IMR-90 (cell line): Measurements from ENCODE around the gene PASD1. TPM values are rescaled to one million over a fixed set of nuclear protein-coding genes. Genes with fewer than 3 reads are reported as not detected.

Experiments used
- ATAC-seq: fragments of 200-7000 bp; cut with Tn5 transposase; 2 replicates; pipeline ENCODE4 v1.9.1; 2020; ENCODE audit warnings: low read depth, mild to moderate bottlenecking, moderate library complexity
- BruUV-seq: library from RNA; stranded (reverse); fragments of 400-500 nt; replicated peaks from 2 replicates; lab custom pipeline; 2021; lab: Mats Ljungman, UMichigan
- CTCF ChIA-PET: fragments of 300-600 bp; formaldehyde crosslinking; extraction: SDS; loops from one replicate; lab custom pipeline; 2021; ENCODE audit warnings: antibody characterized with exemption; lab: Yijun Ruan, JAX
- POLR2A ChIA-PET: fragments of 300-600 bp; sonication (Branson Sonifier 250); formaldehyde crosslinking; loops from one replicate; lab custom pipeline; 2022; ENCODE audit warnings: antibody characterized with exemption; ENCODE audit not compliant: unreplicated experiment; lab: Charles Lee
- DNase-seq: peaks from one replicate; pipeline ENCODE4 v3.0.0; 2013
- H2AFZ ChIP-seq: replicated peaks from 2 replicates; pipeline ENCODE3; 2013; ENCODE audit warnings: low read length, mild to moderate bottlenecking; ENCODE audit not compliant: poor library complexity
- H2AK5ac ChIP-seq: 2 replicates; pipeline ENCODE4 v1.6.1; 2013; ENCODE audit warnings: low read depth, low read length, inconsistent platforms
- H2AK9ac ChIP-seq: replicated peaks from 2 replicates; pipeline ENCODE3; 2013; ENCODE audit warnings: mild to moderate bottlenecking, low read depth, low read length, moderate library complexity; ENCODE audit not compliant: poor library complexity
- H2BK120ac ChIP-seq: 2 replicates; pipeline ENCODE4 v1.6.1; 2013; ENCODE audit warnings: low read depth, low read length, inconsistent platforms
- H2BK15ac ChIP-seq: 3 replicates; pipeline ENCODE4 v1.6.1; 2013; ENCODE audit warnings: low read depth, low read length, inconsistent platforms
- H2BK20ac ChIP-seq: 2 replicates; pipeline ENCODE4 v1.6.1; 2013; ENCODE audit warnings: low read depth, mild to moderate bottlenecking, inconsistent platforms, low read length, moderate library complexity
- H2BK5ac ChIP-seq: 2 replicates; pipeline ENCODE4 v1.6.1; 2013; ENCODE audit warnings: mild to moderate bottlenecking, low read depth, low read length, inconsistent platforms; ENCODE audit not compliant: poor library complexity, severe bottlenecking
- H3K14ac ChIP-seq: replicated peaks from 2 replicates; pipeline ENCODE4 v1.6.1; 2013; ENCODE audit warnings: low read depth, low read length, inconsistent platforms
- H3K18ac ChIP-seq: 2 replicates; pipeline ENCODE4 v1.6.1; 2013; ENCODE audit warnings: low read depth, low read length, control low read depth
- H3K23ac ChIP-seq: 2 replicates; pipeline ENCODE4 v1.6.1; 2013; ENCODE audit warnings: low read depth, low read length, inconsistent platforms
- H3K27ac ChIP-seq: 2 replicates; pipeline ENCODE4 v1.5.1; 2013; ENCODE audit warnings: mild to moderate bottlenecking, control low read depth, low read length; ENCODE audit not compliant: insufficient read depth
- H3K27me3 ChIP-seq: 2 replicates; pipeline ENCODE4 v1.6.1; 2013; ENCODE audit warnings: low read length; ENCODE audit not compliant: control insufficient read depth, insufficient read depth
- H3K36me3 ChIP-seq: 2 replicates; pipeline ENCODE4 v1.6.1; 2013; ENCODE audit warnings: low read length, mixed read lengths; ENCODE audit not compliant: control insufficient read depth, insufficient read depth
- H3K4ac ChIP-seq: 2 replicates; pipeline ENCODE4 v1.6.1; 2013; ENCODE audit warnings: low read depth, low read length, inconsistent platforms
- H3K4me1 ChIP-seq: 2 replicates; pipeline ENCODE4 v1.6.1; 2013; ENCODE audit warnings: low read length, mixed read lengths; ENCODE audit not compliant: control insufficient read depth, insufficient read depth
- H3K4me2 ChIP-seq: 2 replicates; pipeline ENCODE4 v1.6.1; 2013; ENCODE audit warnings: low read depth, mild to moderate bottlenecking, control low read depth, low read length, moderate library complexity
- H3K4me3 ChIP-seq: 2 replicates; pipeline ENCODE4 v1.5.1; 2013; ENCODE audit warnings: low read depth, mild to moderate bottlenecking, control low read depth, low read length, moderate library complexity; ENCODE audit not compliant: insufficient read depth
- H3K56ac ChIP-seq: 2 replicates; pipeline ENCODE4 v1.6.1; 2013; ENCODE audit warnings: low read length, inconsistent platforms; ENCODE audit not compliant: insufficient read depth; ENCODE audit errors: extremely low read depth
- H3K79me1 ChIP-seq, 2 experiments: 2 replicates each; pipeline ENCODE4 v1.6.1; 2013; ENCODE audit warnings: low read length in 2 of 2, inconsistent platforms in 1 of 2, low read depth in 1 of 2
- H3K9ac ChIP-seq: 2 replicates; pipeline ENCODE4 v1.6.1; 2013; ENCODE audit warnings: low read depth, low read length, control low read depth
- H3K9me1 ChIP-seq: 2 replicates; pipeline ENCODE4 v1.6.1; 2013; ENCODE audit warnings: low read length, inconsistent platforms; ENCODE audit not compliant: insufficient read depth
- H3K9me3 ChIP-seq: 2 replicates; pipeline ENCODE4 v1.6.1; 2013; ENCODE audit warnings: low read length; ENCODE audit not compliant: control insufficient read depth, insufficient read depth
- H4K20me1 ChIP-seq: 2 replicates; pipeline ENCODE4 v1.6.1; 2013; ENCODE audit warnings: low read length, inconsistent platforms; ENCODE audit not compliant: insufficient read depth
- H4K5ac ChIP-seq: 2 replicates; pipeline ENCODE4 v1.6.1; 2013; ENCODE audit warnings: mild to moderate bottlenecking, low read depth, low read length, control low read depth
- H4K8ac ChIP-seq, 2 experiments: 2 replicates each; pipeline ENCODE4 v1.6.1; 2013; ENCODE audit warnings: low read depth in 2 of 2, low read length in 2 of 2, control low read depth in 1 of 2, inconsistent platforms in 1 of 2
- H4K91ac ChIP-seq: 2 replicates; pipeline ENCODE4 v1.6.1; 2013; ENCODE audit warnings: low read depth, low read length, inconsistent platforms; ENCODE audit not compliant: insufficient read depth
- CHD1 ChIP-seq: IDR thresholded peaks from 2 replicates; pipeline ENCODE4 v1.6.1; 2012; ENCODE audit warnings: low read depth, low read length, improper control_type of control experiment
- ELK1 ChIP-seq: fragments of 150-350 bp; IDR thresholded peaks from 2 replicates; pipeline ENCODE4 v1.6.1; 2016; ENCODE audit warnings: low read depth, mild to moderate bottlenecking, low read length, moderate library complexity, borderline replicate concordance
- FOS ChIP-seq: fragments of 150-350 bp; IDR thresholded peaks from 2 replicates; pipeline ENCODE4 v1.6.1; 2016; ENCODE audit warnings: low read depth, low read length
- NFE2L2 ChIP-seq: fragments of 150-350 bp; IDR thresholded peaks from 2 replicates; pipeline ENCODE4 v1.6.1; 2016; ENCODE audit warnings: low read depth, mild to moderate bottlenecking, low read length
- POLR2A ChIP-seq: IDR thresholded peaks from 2 replicates; pipeline ENCODE4 v1.6.1; 2012; ENCODE audit warnings: mild to moderate bottlenecking, low read depth, low read length
- RAD21 ChIP-seq: IDR thresholded peaks from 2 replicates; pipeline ENCODE4 v1.6.1; 2012; ENCODE audit warnings: low read length, improper control_type of control experiment
- RCOR1 ChIP-seq: IDR thresholded peaks from 2 replicates; pipeline ENCODE4 v1.6.1; 2012; ENCODE audit warnings: mild to moderate bottlenecking, low read length, improper control_type of control experiment; ENCODE audit not compliant: insufficient replicate concordance
- RFX5 ChIP-seq: IDR thresholded peaks from 2 replicates; pipeline ENCODE4 v1.8.0; 2012; ENCODE audit warnings: low read depth, mild to moderate bottlenecking, low read length, moderate library complexity
- USF2 ChIP-seq: fragments of 150-350 bp; IDR thresholded peaks from 2 replicates; pipeline ENCODE4 v1.6.1; 2017; ENCODE audit warnings: mild to moderate bottlenecking, antibody characterized with exemption, low read length, low read depth
- WGBS, 2 experiments: methylation state at CpG; one replicate each; pipeline versions ENCODE4 v1.1.5 to v1.1.7; 2013; ENCODE audit warnings: missing lambda C conversion rate in 2 of 2; ENCODE audit not compliant: insufficient read length in 1 of 2; ENCODE audit errors: extremely low coverage in 2 of 2; 5-methylcytosine and 5-hydroxymethylcytosine counted together
- dilution Hi-C: fragments of 300-500 bp; cut with HindIII; formaldehyde crosslinking; loops from one replicate; pipeline ENCODE4 v1.14.3; 2018; ENCODE audit warnings: low sequenced_read_pairs; ENCODE audit not compliant: unreplicated experiment
- in situ Hi-C: fragments of 300-500 bp; cut with MboI; formaldehyde crosslinking; loops from 3 replicates; pipeline ENCODE4 v1.14.3; 2019; ENCODE audit warnings: low sequenced_read_pairs, inconsistent platforms, mixed read lengths
- intact Hi-C: fragments of 100-400 bp; cut with micrococcal nuclease; formaldehyde crosslinking; loops from 2 replicates; pipeline ENCODE4 v1.10.0; 2022
- polyA plus RNA-seq, 3 experiments: library from polyadenylated mRNA; depleted of rRNA; stranded (reverse); fragments of >200 nt; gene quantifications; 2 replicates each; pipeline ENCODE4 v1.2.3, GENCODE V29; 2012; ENCODE audit warnings: low replicate concordance in 1 of 3
- total RNA-seq: library from RNA; depleted of rRNA; stranded (reverse); fragments of >200 nt; gene quantifications from 2 replicates; pipeline ENCODE4 v1.2.3, GENCODE V29; 2012

Gene PASD1
- total and polyA plus RNA-seq, 2 of the 4 experiments (the other 2 are of a cell fraction), result not detected

GRCh38 chrX:151516538-151517187 is 46.8 kb upstream of the PASD1 start:
- POLR2A ChIA-PET, result no interaction called here
- H2BK120ac ChIP-seq, result no peak overlapping the region
- TF ChIP-seq NFE2L2 (no peak), ELK1 (no peak), RAD21 (no peak), RCOR1 (no peak), RFX5 (no peak), CHD1 (no peak), USF2 (no peak), POLR2A (no peak), FOS (no peak)
- no peak overlapping the region for H3K56ac ChIP-seq
- H2BK15ac ChIP-seq, result no peak overlapping the region
- no peak overlapping the region for H2BK5ac ChIP-seq
- H4K91ac ChIP-seq, result no peak overlapping the region
- H3K14ac ChIP-seq, result no peak overlapping the region
- H2BK20ac ChIP-seq, result no peak overlapping the region
- intact Hi-C loops (no loop called here), in situ Hi-C loops (no loop called here), dilution Hi-C loops (no loop called here)
- no peaks in the 10 kb centered on the region for H4K20me1 ChIP-seq
- H2AFZ ChIP-seq, result no peak overlapping the region
- H3K79me1 ChIP-seq, result no peaks in the 10 kb centered on the region
- no peaks in the 10 kb centered on the region; the same call in 1 of the 2 replicates for H3K9me3 ChIP-seq
- CTCF ChIA-PET, result no interaction called here
- no peak overlapping the region for H3K27ac ChIP-seq
- DNase-seq, result no peak
- no peak overlapping the region for H3K9ac ChIP-seq
- no peaks in the 10 kb centered on the region for H3K4me1 ChIP-seq
- H4K8ac ChIP-seq, result no peak overlapping the region
- H3K23ac ChIP-seq, result no peak overlapping the region
- 36% methylated on average over 7 of the region's 15 CpGs; no CpG with 5 or more reads in 1 of the 2 experiments for WGBS, 2 experiments
- no peaks in the 10 kb centered on the region for H3K27me3 ChIP-seq
- no TSS peak for BruUV-seq
- no peak overlapping the region for H2AK5ac ChIP-seq
- H2AK9ac ChIP-seq, result no peak overlapping the region
- no peaks in the 10 kb centered on the region for H3K36me3 ChIP-seq
- ATAC-seq, result no peak
- H3K4me2 ChIP-seq, result no peak overlapping the region
- H3K4me3 ChIP-seq, result no peak overlapping the region
- no peak overlapping the region for H3K4ac ChIP-seq
- H3K18ac ChIP-seq, result no peak overlapping the region
- no peaks in the 10 kb centered on the region for H3K9me1 ChIP-seq
- H4K5ac ChIP-seq, result no peak overlapping the region
